Neural crest cell (in vitro differentiated cells): ENCODE data around the gene VN1R5. TPM values are rescaled to one million over a fixed set of nuclear protein-coding genes. Genes with fewer than 3 reads are reported as not detected.

Source experiments
- DNase-seq: peaks from one replicate; pipeline ENCODE4 v3.0.0; 2021; ENCODE audit warnings: low read depth, mixed read lengths, low spot score
- H3K27ac Mint-ChIP-seq: one replicate; pipeline ENCODE4 v1.8.0; 2021; ENCODE audit warnings: mild to moderate bottlenecking, mixed read lengths; ENCODE audit not compliant: unreplicated experiment
- H3K27me3 Mint-ChIP-seq: 2 replicates; pipeline ENCODE4 v1.8.0; 2021; ENCODE audit warnings: low read depth, mild to moderate bottlenecking, mixed read lengths
- H3K36me3 Mint-ChIP-seq: 2 replicates; pipeline ENCODE4 v1.8.0; 2021; ENCODE audit warnings: low read depth, mild to moderate bottlenecking, mixed read lengths
- H3K4me1 Mint-ChIP-seq: 2 replicates; pipeline ENCODE4 v1.8.0; 2021; ENCODE audit warnings: mixed read lengths
- H3K4me3 Mint-ChIP-seq: one replicate; pipeline ENCODE4 v1.8.0; 2021; ENCODE audit warnings: mild to moderate bottlenecking, mixed read lengths
- H3K9me3 Mint-ChIP-seq: 2 replicates; pipeline ENCODE4 v1.8.0; 2021; ENCODE audit warnings: mixed read lengths
- CTCF ChIP-seq: fragments of 200-600 bp; sonication (generic); conservative IDR thresholded peaks from 2 replicates; pipeline ENCODE4 v1.5.0; 2021; ENCODE audit warnings: antibody characterized with exemption, mild to moderate bottlenecking
- total RNA-seq: library from RNA; stranded (reverse); gene quantifications from 2 replicates; pipeline ENCODE4 v1.2.1, GENCODE V29; 2021

Gene VN1R5
- total RNA-seq, 1 donor from 2014 or later = not detected

- Mint-ChIP-seq H3K4me1 (peaks cover 13% of the 10 kb centered on the region), H3K9me3 (peaks cover 2% of the 10 kb centered on the region), H3K4me3 (no peak overlapping the region), H3K36me3 (peaks cover 9% of the 10 kb centered on the region), H3K27ac (no peak overlapping the region), H3K27me3 (peaks cover 5% of the 10 kb centered on the region)
- DNase-seq = no peak
- TF ChIP-seq CTCF = no peak
Observed at GRCh38 chr1:247294282-247294681, 38.4 kb downstream of the VN1R5 start.

- Mint-ChIP-seq H3K27ac (no peak overlapping the region), H3K9me3 (no peaks in the 10 kb centered on the region), H3K4me3 (peak overlapping the region; percentile 6), H3K27me3 (peaks cover 5% of the 10 kb centered on the region), H3K4me1 (peaks cover 13% of the 10 kb centered on the region), H3K36me3 (peaks cover 7% of the 10 kb centered on the region)
- no peak for TF ChIP-seq CTCF
- DNase-seq = no peak
Observed at GRCh38 chr1:247295274-247295684, 39.4 kb downstream of the VN1R5 start.

GRCh38 chr1:247295746-247296145 is 39.9 kb downstream of the VN1R5 start:
- no peak for TF ChIP-seq CTCF
- peaks cover 7% of the 10 kb centered on the region for H3K36me3 Mint-ChIP-seq
- H3K9me3 Mint-ChIP-seq = no peaks in the 10 kb centered on the region
- H3K27me3 Mint-ChIP-seq = peaks cover 5% of the 10 kb centered on the region
- H3K4me1 Mint-ChIP-seq = peaks cover 13% of the 10 kb centered on the region
- H3K4me3 Mint-ChIP-seq = no peak overlapping the region
- no peak for DNase-seq
- no peak overlapping the region for H3K27ac Mint-ChIP-seq

- no peak for DNase-seq
- Mint-ChIP-seq H3K4me1 (peaks cover 13% of the 10 kb centered on the region), H3K36me3 (peaks cover 11% of the 10 kb centered on the region), H3K27ac (no peak overlapping the region), H3K4me3 (no peak overlapping the region), H3K27me3 (peaks cover 5% of the 10 kb centered on the region), H3K9me3 (no peaks in the 10 kb centered on the region)
- TF ChIP-seq CTCF = no peak
Observed at GRCh38 chr1:247296599-247297180, 40.8 kb downstream of the VN1R5 start.

- peaks cover 5% of the 10 kb centered on the region for H3K27me3 Mint-ChIP-seq
- H3K4me3 Mint-ChIP-seq = no peak overlapping the region
- no peak for DNase-seq
- no peaks in the 10 kb centered on the region for H3K9me3 Mint-ChIP-seq
- no peak for TF ChIP-seq CTCF
- H3K27ac Mint-ChIP-seq = no peak overlapping the region
- peaks cover 18% of the 10 kb centered on the region for H3K36me3 Mint-ChIP-seq
- peaks cover 13% of the 10 kb centered on the region for H3K4me1 Mint-ChIP-seq
Observed at GRCh38 chr1:247297263-247298123, 41.6 kb downstream of the VN1R5 start.
